Embryonic facial prominence (tissue), 1 donor: ENCODE measurements around the gene PPARD.

Source experiments
- DNase-seq: peaks from one replicate; pipeline ENCODE4 v3.0.0-alpha.2; 2016; ENCODE audit errors: extremely low spot score

PPARD gene

GRCh38 chr6:35468980-35469750, 126.8 kb downstream of the PPARD start:
- no peak for DNase-seq

DNA sequence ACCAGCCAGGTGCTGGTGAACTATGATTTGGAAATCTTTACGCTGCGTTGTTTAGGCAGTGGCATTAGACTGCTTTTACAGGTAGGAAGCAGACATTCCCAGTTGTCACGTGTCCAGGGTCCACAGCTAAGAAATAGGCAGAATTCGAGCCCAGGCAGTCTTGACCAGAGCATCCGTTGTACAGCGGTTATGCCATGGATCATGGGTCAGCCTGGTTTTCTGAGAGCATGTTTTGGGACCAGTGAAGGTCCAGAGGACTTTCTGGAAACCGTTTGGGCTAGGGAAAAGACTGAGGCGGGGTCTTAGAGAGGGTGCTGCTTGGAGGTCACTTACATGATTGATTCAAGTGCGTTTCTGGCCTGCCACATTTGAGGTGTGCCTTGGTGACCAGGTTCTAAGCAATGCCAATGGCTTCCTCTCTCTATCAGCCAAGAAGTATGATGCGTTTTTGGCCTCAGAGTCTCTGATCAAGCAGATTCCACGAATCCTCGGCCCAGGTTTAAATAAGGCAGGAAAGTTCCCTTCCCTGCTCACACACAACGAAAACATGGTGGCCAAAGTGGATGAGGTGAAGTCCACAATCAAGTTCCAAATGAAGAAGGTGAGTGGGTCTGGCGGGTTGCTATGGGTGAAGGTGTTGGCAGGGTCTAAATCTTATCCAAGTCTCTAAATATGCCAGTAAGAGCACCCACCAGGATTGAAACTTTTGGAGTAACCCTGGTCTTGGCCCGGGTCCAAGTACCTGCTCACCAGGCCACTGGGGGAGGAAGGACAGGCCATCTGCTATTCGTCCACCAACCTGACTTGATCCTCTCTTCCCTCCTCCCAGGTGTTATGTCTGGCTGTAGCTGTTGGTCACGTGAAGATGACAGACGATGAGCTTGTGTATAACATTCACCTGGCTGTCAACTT, 127.6 kb downstream of the PPARD start:
- no peak for DNase-seq

- DNase-seq, result no peak
Observed at GRCh38 chr6:35470663-35471120, 128.3 kb downstream of the PPARD start.

- no peak for DNase-seq
Observed at GRCh38 chr6:35471836-35472345, 129.5 kb downstream of the PPARD start.

DNA sequence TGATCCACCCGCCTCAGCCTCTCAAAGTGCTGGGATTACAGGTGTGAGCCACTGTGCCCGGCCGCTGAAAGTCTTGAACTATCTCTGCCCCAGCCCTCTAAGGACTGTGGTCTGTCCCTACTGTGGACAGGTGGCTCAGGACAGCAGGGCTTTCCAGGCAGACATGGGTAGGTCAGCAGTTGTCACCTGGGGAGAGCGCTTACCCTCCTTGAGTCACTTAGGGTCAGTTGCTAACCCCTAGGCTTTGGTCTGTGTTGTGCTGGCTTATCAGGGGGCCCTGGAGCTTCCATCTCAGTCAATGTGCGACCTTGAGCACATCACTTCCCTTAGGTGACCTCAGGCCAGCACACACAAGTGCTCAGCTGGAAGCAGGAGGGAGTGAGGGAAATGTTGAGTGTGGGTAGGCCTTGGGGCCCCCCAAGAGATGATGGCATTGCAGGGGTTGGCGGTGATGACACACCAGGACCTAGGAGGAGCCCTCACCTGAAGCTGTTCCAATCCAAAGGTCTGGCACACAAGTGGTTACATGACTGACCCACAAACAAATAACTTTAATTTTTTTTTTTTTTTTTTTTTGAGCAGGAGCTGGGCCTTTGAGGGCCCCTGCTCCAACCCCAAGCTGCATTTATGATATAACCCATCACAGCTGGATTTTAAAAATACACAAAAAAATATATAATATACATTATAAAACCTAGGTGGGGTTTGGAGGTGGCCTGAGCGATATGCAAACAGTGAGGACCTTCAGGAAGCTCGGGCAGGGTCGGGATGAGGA, 130.9 kb downstream of the PPARD start:
- DNase-seq, result no peak

GRCh38 chr6:35473850-35474130, 131.4 kb downstream of the PPARD start:
- DNase-seq, result no peak

- no peak for DNase-seq
Observed at GRCh38 chr6:35474131-35474941, 132.0 kb downstream of the PPARD start.

- DNase-seq, result no peak
Observed at GRCh38 chr6:35474942-35475570, 132.7 kb downstream of the PPARD start.

DNA sequence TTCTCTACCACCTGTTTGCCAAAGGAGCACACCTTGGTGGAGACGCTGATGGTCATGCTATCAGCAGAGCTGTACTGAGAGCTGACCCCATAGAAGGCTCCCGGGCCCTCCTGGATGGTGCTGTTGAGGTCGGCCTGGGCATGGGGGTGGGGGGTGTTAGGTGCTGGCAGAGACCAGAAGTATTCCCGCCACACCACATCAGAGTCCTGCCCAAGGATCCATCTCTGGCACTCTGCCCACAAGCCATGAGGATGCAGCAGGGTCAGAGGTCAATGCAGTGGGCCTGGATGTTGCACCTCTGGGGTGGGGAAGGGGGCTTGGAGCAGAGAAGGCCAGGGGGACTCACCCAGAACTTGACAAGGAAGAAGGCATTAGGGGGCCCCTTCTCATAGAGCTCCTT, 133.2 kb downstream of the PPARD start:
- no peak for DNase-seq

GRCh38 chr6:35476004-35476403, 133.6 kb downstream of the PPARD start:
- no peak for DNase-seq

- no peak for DNase-seq
Observed at GRCh38 chr6:35477028-35477427, 134.7 kb downstream of the PPARD start.
